H54 (cell line): Measurements from ENCODE around the gene PSMF1.

Source experiments
- DNase-seq: peaks from one replicate; pipeline ENCODE4 v3.0.0; 2011; ENCODE audit warnings: low spot score, mixed read lengths; ENCODE audit not compliant: insufficient read length
- FAIRE-seq: peaks from 3 replicates; lab custom pipeline; 2011; peaks lifted over from hg19 to GRCh38; lab: Jason Lieb, UNC
- POLR2A ChIP-seq: IDR thresholded peaks from 2 replicates; pipeline ENCODE4 v1.6.1; 2011; ENCODE audit warnings: low read depth, mild to moderate bottlenecking, low read length

Gene PSMF1

DNA sequence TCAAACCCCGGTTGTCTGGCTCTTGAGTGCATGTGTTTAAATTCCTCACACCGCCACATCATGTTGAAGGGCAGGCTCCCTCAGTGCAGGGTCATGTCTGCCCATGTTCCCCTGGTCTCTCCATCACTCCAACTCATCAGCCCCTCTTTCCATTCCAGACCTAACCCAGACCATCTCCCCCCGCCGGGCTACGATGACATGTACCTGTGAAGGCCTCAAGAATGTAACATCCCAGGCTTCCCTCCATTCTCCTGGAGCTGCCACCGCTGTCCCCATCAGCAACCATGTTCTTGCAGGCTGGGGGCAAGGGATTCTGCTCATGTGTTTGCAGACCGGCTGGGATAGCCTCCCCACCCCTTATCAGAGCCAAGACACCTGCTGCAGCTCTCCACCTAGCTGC, 46.5 kb downstream of the PSMF1 start:
- TF ChIP-seq POLR2A = no peak
- no peak for FAIRE-seq
- DNase-seq = no peak

DNA sequence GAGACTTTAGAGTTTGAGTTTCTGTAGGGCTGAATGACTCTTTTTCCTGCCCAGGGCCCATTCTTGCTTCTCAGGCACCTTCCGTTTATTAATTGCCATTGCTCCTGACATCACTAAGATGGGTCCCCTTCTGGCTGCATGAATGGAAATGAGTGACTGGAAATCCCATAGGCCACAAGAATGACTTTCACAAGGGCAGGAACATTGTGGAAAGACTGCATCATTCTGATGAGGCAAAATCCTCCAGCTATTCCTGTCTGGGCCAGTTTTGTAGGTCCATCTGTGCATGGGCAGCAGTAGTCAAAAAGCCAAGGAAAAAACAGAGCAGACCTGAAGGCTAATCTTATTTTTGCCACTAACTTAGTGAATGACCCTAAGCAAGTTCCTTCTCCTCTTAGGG, 47.1 kb downstream of the PSMF1 start:
- FAIRE-seq (no peak), DNase-seq (no peak)
- TF ChIP-seq POLR2A = no peak

- no peak for TF ChIP-seq POLR2A
- no peak for FAIRE-seq
- no peak for DNase-seq
These were observed 47.5 kb downstream of the PSMF1 start for GRCh38 chr20:1165941-1166340.

GRCh38 chr20:1166948-1167720, 48.7 kb downstream of the PSMF1 start:
- FAIRE-seq = no peak
- DNase-seq = no peak
- no peak for TF ChIP-seq POLR2A

DNA sequence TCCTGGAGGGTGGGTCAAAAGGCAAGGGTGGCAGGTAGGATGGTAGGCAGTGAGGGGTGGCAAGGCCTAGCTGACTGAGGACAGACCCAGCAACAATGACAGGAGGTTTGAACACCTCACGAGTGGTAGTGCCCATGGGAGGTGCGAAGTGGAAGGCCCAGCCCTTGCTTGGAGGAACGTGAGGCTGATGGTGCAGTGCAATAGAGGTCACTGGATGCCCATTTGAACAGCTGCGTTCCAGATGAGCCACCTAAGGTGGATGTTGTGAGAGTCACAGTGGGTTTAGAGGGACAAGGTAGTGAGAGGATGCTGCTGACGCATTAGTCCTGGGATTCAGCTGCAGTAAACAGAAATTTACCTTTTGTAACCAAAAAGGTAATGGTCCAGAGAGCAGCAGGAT, 50.8 kb downstream of the PSMF1 start:
- TF ChIP-seq POLR2A = no peak
- DNase-seq (no peak), FAIRE-seq (no peak)

GRCh38 chr20:1171461-1172093, 53.2 kb downstream of the PSMF1 start:
- TF ChIP-seq POLR2A = no peak
- FAIRE-seq (no peak), DNase-seq (no peak)

DNA sequence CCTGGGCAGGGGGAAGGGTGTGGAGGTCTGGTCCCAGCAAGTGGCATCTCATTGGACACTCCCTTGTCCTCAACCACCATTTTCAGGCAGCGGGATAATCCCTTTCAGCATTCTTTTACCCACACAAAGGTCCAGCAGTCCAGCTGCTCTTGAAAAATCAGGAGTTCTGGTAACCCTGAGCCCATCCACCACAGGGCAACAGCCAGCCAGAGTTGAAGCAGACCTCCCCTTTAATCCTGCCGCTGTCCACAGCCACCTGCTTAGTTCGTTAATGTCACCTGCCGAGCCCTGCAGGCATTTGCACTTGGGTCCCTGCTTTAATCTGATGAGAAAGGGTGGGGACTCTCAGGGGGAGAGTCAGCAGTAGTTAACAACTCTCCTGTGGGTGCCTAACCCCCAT, 55.3 kb downstream of the PSMF1 start:
- TF ChIP-seq POLR2A = no peak
- no peak for FAIRE-seq
- no peak for DNase-seq

GRCh38 chr20:1174787-1175186, 56.4 kb downstream of the PSMF1 start:
- FAIRE-seq (no peak), DNase-seq (no peak)
- no peak for TF ChIP-seq POLR2A

- DNase-seq = peak; percentile 48
- FAIRE-seq = no peak
- no peak for TF ChIP-seq POLR2A
These were observed 59.3 kb downstream of the PSMF1 start for GRCh38 chr20:1177680-1178079.

GRCh38 chr20:1178103-1178502, 59.7 kb downstream of the PSMF1 start:
- no peak for TF ChIP-seq POLR2A
- FAIRE-seq (no peak), DNase-seq (no peak)

- FAIRE-seq (no peak), DNase-seq (no peak)
- no peak for TF ChIP-seq POLR2A
These were observed 60.2 kb downstream of the PSMF1 start for GRCh38 chr20:1178623-1179022.

GRCh38 chr20:1180949-1181348, 62.5 kb downstream of the PSMF1 start:
- FAIRE-seq (no peak), DNase-seq (no peak)
- no peak for TF ChIP-seq POLR2A

GRCh38 chr20:1182106-1182505, 63.7 kb downstream of the PSMF1 start:
- no peak for TF ChIP-seq POLR2A
- FAIRE-seq (no peak), DNase-seq (no peak)

- no peak for TF ChIP-seq POLR2A
- no peak for FAIRE-seq
- no peak for DNase-seq
These were observed 64.8 kb downstream of the PSMF1 start for GRCh38 chr20:1183153-1183552.

DNA sequence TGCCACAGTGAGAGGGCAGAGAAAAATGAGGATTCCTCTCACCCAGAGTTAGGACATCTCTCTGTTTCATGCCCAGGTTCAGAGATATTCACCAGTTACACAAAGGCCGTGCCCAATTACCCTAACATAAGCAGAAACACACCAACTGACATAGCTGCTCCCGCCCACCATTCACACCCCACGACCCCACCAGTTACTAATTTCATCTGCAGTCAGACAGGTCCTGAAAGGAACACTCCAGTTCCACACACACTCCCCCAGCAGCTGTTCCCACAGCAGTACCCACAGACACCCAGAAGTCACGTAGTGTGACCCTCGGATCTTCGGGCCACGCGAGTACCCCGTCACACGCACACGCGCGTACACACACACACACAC, 65.8 kb downstream of the PSMF1 start:
- DNase-seq (no peak), FAIRE-seq (no peak)
- TF ChIP-seq POLR2A = no peak
